Measurements from ENCODE around the gene ZACN. TPM values are rescaled to one million over a fixed set of nuclear protein-coding genes. Genes with fewer than 3 reads are reported as not detected.

ZACN gene
- total and polyA plus RNA-seq, 2 donors from 2014 or later: 0.22 TPM; not detected in 1

DNA sequence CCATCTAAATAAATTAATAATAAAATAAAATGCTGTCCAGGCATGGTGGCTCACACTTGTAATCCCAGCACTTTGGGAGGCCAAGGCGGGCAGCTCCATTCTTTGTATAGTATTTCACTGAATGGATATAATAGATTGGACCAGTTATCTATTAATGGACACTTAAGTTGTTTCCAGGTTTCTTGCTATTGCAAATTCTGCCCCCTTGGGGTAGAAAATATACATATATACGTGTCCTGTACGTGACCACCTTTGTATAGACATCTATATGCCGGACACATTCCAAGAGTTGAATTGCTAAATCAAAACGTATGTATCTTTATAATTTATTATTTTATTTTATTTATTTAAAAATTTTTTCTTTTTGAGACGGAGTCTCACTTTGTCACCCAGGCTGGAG, 28.5 kb downstream of the ZACN start:
- H3K4me3 ChIP-seq (ENCODE audit: low read length in 3 of 3): no peak overlapping the region
- no peaks in the 10 kb centered on the region for H3K36me3 ChIP-seq (ENCODE audit: control insufficient read depth in 2 of 3, insufficient read depth in 3 of 3, low read length in 3 of 3)
- no peak for TF ChIP-seq CTCF (IDR thresholded peaks at IDR 0.05; ENCODE audit: borderline replicate concordance, extremely low read depth, insufficient read depth)
- no peak overlapping the region for H3K27ac ChIP-seq (ENCODE audit: low read depth in 2 of 2, low read length in 2 of 2)
- peaks cover 0 to 9% (median 0%) of the 10 kb centered on the region in 3 donors for H3K4me1 ChIP-seq (ENCODE audit: control insufficient read depth in 2 of 3, insufficient read depth in 2 of 3, low read depth in 1 of 3, low read length in 3 of 3)
- intact Hi-C loops (cut with DNase I): no loop called here
- FAIRE-seq: no peak
- H3K9me3 ChIP-seq (ENCODE audit: control insufficient read depth in 2 of 3, insufficient read depth in 1 of 3, low read length in 3 of 3): no peaks in the 10 kb centered on the region
- H3K27me3 ChIP-seq (ENCODE audit: control insufficient read depth, insufficient read depth, low read length): no peaks in the 10 kb centered on the region
- H3K9ac ChIP-seq (ENCODE audit: low read length in 3 of 3): no peak overlapping the region
- DNase-seq: no peak

DNA sequence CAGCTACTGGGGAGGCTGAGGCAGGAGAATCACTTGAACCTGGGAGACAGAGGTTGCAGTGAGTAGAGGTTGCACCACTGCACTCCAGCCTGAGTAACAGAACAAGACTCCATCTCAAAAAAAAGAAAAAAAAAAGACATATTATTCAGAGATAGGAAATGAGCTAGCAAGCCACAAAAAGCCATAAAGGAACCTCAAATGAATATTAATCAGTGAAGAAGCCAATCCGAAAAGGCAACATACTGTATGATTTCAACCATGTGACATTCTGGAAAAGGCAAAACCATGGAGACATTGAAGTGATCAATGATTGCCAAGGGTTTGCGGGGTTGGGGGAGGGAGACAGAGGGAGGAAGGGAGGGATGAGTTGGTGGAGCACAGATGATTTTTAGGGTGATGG, 33.0 kb downstream of the ZACN start:
- H3K36me3 ChIP-seq (ENCODE audit: control insufficient read depth in 2 of 3, insufficient read depth in 3 of 3, low read length in 3 of 3): no peaks in the 10 kb centered on the region
- H3K27ac ChIP-seq (ENCODE audit: low read depth in 2 of 2, low read length in 2 of 2): no peak overlapping the region
- no peak for TF ChIP-seq CTCF (IDR thresholded peaks at IDR 0.05; ENCODE audit: borderline replicate concordance, extremely low read depth, insufficient read depth)
- H3K4me3 ChIP-seq (ENCODE audit: low read length in 3 of 3): no peak overlapping the region
- H3K9me3 ChIP-seq (ENCODE audit: control insufficient read depth in 2 of 3, insufficient read depth in 1 of 3, low read length in 3 of 3): no peaks in the 10 kb centered on the region
- intact Hi-C loops (cut with DNase I): no loop called here
- no peak for DNase-seq
- no peaks in the 10 kb centered on the region for H3K4me1 ChIP-seq (ENCODE audit: control insufficient read depth in 2 of 3, insufficient read depth in 2 of 3, low read depth in 1 of 3, low read length in 3 of 3)
- no peak overlapping the region for H3K9ac ChIP-seq (ENCODE audit: low read length in 3 of 3)
- no peaks in the 10 kb centered on the region for H3K27me3 ChIP-seq (ENCODE audit: control insufficient read depth, insufficient read depth, low read length)
- FAIRE-seq: no peak

DNA sequence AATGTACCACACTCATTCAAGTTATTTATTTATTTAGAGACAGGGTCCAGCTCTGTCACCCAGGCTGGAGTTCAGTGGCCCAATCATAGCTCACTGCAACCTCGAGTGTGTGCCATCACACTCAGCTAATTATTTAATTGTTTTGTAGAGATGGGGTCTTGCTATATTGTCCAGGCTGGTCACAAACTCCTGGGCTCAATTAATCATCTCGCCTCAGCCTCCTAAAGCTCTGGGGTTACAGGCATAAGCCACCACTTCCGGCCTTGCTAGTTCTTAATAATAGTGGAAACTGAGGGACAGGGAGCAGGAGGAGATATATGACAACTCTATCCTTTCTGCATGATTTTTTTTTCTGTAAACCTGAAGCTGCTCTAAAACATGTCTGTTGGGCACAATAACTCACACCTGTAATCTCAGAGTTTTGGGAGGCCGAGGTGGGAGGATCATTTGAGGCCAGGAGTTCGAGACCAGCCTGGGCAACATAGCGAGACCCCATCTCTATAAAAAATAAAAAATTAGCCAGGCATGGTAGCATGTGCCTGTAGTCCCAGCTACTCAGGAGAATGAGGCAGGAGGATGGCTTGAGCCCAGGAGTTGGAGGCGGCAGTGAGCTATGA, 36.3 kb downstream of the ZACN start:
- intact Hi-C loops (cut with DNase I): no loop called here
- DNase-seq: no peak
- Histone ChIP-seq H3K27me3 (ENCODE audit: control insufficient read depth, insufficient read depth, low read length) (no peaks in the 10 kb centered on the region), H3K36me3 (ENCODE audit: control insufficient read depth in 2 of 3, insufficient read depth in 3 of 3, low read length in 3 of 3) (no peaks in the 10 kb centered on the region), H3K9me3 (ENCODE audit: control insufficient read depth in 2 of 3, insufficient read depth in 1 of 3, low read length in 3 of 3) (no peaks in the 10 kb centered on the region), H3K4me1 (ENCODE audit: control insufficient read depth in 2 of 3, insufficient read depth in 2 of 3, low read depth in 1 of 3, low read length in 3 of 3) (no peaks in the 10 kb centered on the region), H3K9ac (ENCODE audit: low read length in 3 of 3) (no peak overlapping the region), H3K27ac (ENCODE audit: low read depth in 2 of 2, low read length in 2 of 2) (no peak overlapping the region), H3K4me3 (ENCODE audit: low read length in 3 of 3) (no peak overlapping the region)
- TF ChIP-seq CTCF (IDR thresholded peaks at IDR 0.05; ENCODE audit: borderline replicate concordance, extremely low read depth, insufficient read depth): no peak
- no peak for FAIRE-seq

Measured in kidney (tissue), 14 donors.